Heart left ventricle (tissue), 16 donors: ENCODE data around the gene AKAP6. TPM values are rescaled to one million over a fixed set of nuclear protein-coding genes. Genes with fewer than 3 reads are reported as not detected.
A peak's percentile ranks its signal among the peaks of the same experiment; 100 is the strongest.

Experiments
- ATAC-seq, 4 donors: fragments of 200-7000 bp; cut with Tn5 transposase; one replicate each; pipeline ENCODE4 v1.9.1; 2020 to 2022; ENCODE audit warnings: moderate library complexity in 4 of 4, mild to moderate bottlenecking in 3 of 4, moderate number of reproducible peaks in 1 of 4
- DNase-seq, 5 donors: peaks; one replicate each; pipeline ENCODE4 v3.0.0-alpha.2; 2020
- H3K27ac ChIP-seq, 12 donors: fragments of 200-600 bp; sonication (generic) in 4 of 12; one replicate each; pipeline versions ENCODE4 v1.5.0 to v1.8.0; 2016 to 2022; ENCODE audit warnings: mild to moderate bottlenecking in 2 of 12
- H3K27me3 ChIP-seq, 9 donors: fragments of 200-600 bp; sonication (generic) in 2 of 9; one replicate each; pipeline versions ENCODE4 v1.5.1 to v1.8.0; 2016 to 2022; ENCODE audit warnings: mild to moderate bottlenecking in 3 of 9
- H3K36me3 ChIP-seq, 9 donors: fragments of 200-600 bp; sonication (generic) in 2 of 9; one replicate each; pipeline versions ENCODE4 v1.5.0 to v1.8.0; 2018 to 2022; ENCODE audit warnings: mild to moderate bottlenecking in 2 of 9
- H3K4me1 ChIP-seq, 12 donors: fragments of 200-600 bp; sonication (generic) in 4 of 12; one replicate each; pipeline versions ENCODE4 v1.5.0 to v1.8.0; 2016 to 2022; ENCODE audit warnings: mild to moderate bottlenecking in 3 of 12
- H3K4me3 ChIP-seq, 12 donors: fragments of 200-600 bp; sonication (generic) in 4 of 12; one replicate each; pipeline versions ENCODE4 v1.5.0 to v1.8.0; 2017 to 2022; ENCODE audit warnings: mild to moderate bottlenecking in 9 of 12, moderate library complexity in 4 of 12
- H3K9me3 ChIP-seq, 12 donors: fragments of 200-600 bp; sonication (generic) in 4 of 12; one replicate each; pipeline versions ENCODE4 v1.5.0 to v1.8.0; 2016 to 2022; ENCODE audit warnings: mild to moderate bottlenecking in 1 of 12
- CTCF ChIP-seq, 12 donors: fragments of 200-600 bp; sonication (generic) in 4 of 12; IDR thresholded peaks; one replicate each; pipeline versions ENCODE4 v1.5.0 to v1.8.0; 2018 to 2022; ENCODE audit warnings: antibody characterized with exemption in 12 of 12, mild to moderate bottlenecking in 5 of 12
- POLR2A ChIP-seq, 2 donors: fragments of 450-650 bp; IDR thresholded peaks; one replicate each; pipeline ENCODE4 v1.6.1; 2017; ENCODE audit warnings: antibody characterized with exemption in 2 of 2, mild to moderate bottlenecking in 2 of 2, moderate library complexity in 2 of 2
- WGBS, 4 donors: extraction: QIAGEN DNeasy Blood & Tissue Kit in 2 of 4; methylation state at CpG; one replicate each; pipeline versions ENCODE4 v1.1.5 to v1.1.7; 2013 to 2018; 5-methylcytosine and 5-hydroxymethylcytosine counted together
- intact Hi-C, 10 donors: fragments of 100-400 bp; cut with DNase I; formaldehyde crosslinking; loops; one replicate each; pipeline versions ENCODE4 v1.11.1 to v1.14.2; 2022
- polyA plus RNA-seq, 2 donors: library from polyadenylated mRNA; stranded (reverse); fragments of 200-250 nt; gene quantifications; one replicate each; pipeline ENCODE4 v1.2.3, GENCODE V29; 2013
- total RNA-seq, 9 donors: library from RNA; depleted of rRNA in 2 of 9; stranded (reverse); fragments of >200 nt in 2 of 9; fragmentation: NEBNext Ultra II Directional in 3 of 9; extraction: Animal tissue kit (Norgen Biotek cat#: 25700) in 3 of 9; gene quantifications; one replicate each; pipeline versions ENCODE4 v1.1.0 to v1.2.4, GENCODE V29; 2016 to 2023
- donor health status: ischemic (EF 13 %, LVEDD 7.1; RV severe dilation, severe dysfunction).
- donor health status: healthy with polysubstance abuse.
- donor health status: DM: no; HTN: yes; CAD: no.
- donor health status: DM: no; HTN: no; CAD: no.
- donor health status: ischemic (EF 25% LVEDD 6.9; RV normal size, moderate dysfunction).
- donor health status: ischemic (EF 25% LVEDD 5.7; RV mildly dilated, moderate dysfunction).
- donor health status: healthy.
- donor health status: DM: yes; HTN: yes; CAD: no.
- donor health status: ischemic (EF 35%, LVEDD 5.7; RV mildly dilated, moderate dysfunction).
- donor health status: nonischemic (EF 11% LVEDD 7.7; RV severe dilation, severe dysfunction).
- donor health status: DM: yes; HTN: yes; CAD: no.
- donor health status: PGD.
- donor health status: ischemic (EF 29% LVEDD 5.4; RV normal size, mild dysfunction).
- donor health status: nonischemic (EF 23%, LVEDD 6.1; RV moderate dilation, normal function).

Gene AKAP6
- total and polyA plus RNA-seq, 11 donors = 20.4 to 303 (median 206) TPM

DNA sequence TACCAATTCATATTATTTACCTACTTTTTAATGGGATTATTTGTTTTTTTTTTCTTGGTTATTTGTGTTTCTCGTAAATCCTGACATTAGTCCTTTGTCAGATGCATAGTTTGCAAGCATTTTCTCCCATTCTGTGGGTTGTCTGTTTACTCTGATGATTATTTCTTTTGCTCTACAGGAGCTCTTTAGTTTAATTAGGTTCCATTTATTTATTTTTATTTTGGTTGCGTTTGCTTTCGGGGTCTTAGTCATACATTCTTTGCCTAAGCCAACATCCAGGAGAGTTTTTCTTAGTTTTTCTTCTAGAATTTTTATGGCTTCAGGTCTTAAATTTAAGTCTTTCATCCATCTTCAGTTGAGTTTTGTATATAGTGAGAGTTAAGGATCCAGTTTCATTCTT, 289.9 kb downstream of the AKAP6 start:
- Histone ChIP-seq H3K27ac (no peak overlapping the region), H3K9me3 (no peaks in the 10 kb centered on the region), H3K36me3 (no peaks in the 10 kb centered on the region), H3K4me1 (peaks cover 0 to 27% (median 5%) of the 10 kb centered on the region in 12 donors), H3K4me3 (no peak overlapping the region), H3K27me3 (no peaks in the 10 kb centered on the region)
- no peak for TF ChIP-seq POLR2A (IDR thresholded peaks at IDR 0.05)
- TF ChIP-seq CTCF (IDR thresholded peaks at IDR 0.05) = no peak
- DNase-seq = no peak
- intact Hi-C loops = no loop called here
- 91 to 96% (median 94%) methylated on average over 3 of the region's 3 CpGs for WGBS, 4 donors
- no peak for ATAC-seq

DNA sequence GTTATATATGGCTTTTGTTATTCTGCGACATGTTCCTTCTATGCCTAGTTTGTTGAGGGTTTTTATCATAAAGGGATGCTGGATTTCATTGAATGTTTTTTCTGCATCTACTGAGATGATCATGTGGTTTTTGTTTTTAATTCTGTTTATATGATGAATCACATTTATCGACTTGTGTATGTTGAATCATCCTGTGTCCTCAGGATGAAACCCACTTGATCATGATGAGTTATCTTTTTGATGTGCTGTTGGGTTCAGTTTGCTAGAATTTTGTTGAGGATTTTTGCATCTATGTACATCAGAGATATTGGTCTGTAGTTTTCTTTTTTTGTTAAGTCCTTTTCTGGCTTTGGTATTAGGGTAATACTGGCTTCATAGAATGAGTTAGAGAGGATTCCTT, 291.2 kb downstream of the AKAP6 start:
- intact Hi-C loops = no loop called here
- ATAC-seq = no peak
- no peaks in the 10 kb centered on the region for H3K36me3 ChIP-seq
- no peak for TF ChIP-seq POLR2A (IDR thresholded peaks at IDR 0.05)
- TF ChIP-seq CTCF (IDR thresholded peaks at IDR 0.05) = no peak
- peak overlapping the region in 5 of 12 donors; percentile 23 to 75 (median 42) for H3K27ac ChIP-seq
- H3K27me3 ChIP-seq = no peaks in the 10 kb centered on the region
- peaks cover 0 to 30% (median 5%) of the 10 kb centered on the region in 12 donors for H3K4me1 ChIP-seq
- no peak overlapping the region for H3K4me3 ChIP-seq
- 82 to 90% (median 88%) methylated on average over 2 of the region's 2 CpGs for WGBS, 4 donors
- no peak for DNase-seq
- no peaks in the 10 kb centered on the region for H3K9me3 ChIP-seq

DNA sequence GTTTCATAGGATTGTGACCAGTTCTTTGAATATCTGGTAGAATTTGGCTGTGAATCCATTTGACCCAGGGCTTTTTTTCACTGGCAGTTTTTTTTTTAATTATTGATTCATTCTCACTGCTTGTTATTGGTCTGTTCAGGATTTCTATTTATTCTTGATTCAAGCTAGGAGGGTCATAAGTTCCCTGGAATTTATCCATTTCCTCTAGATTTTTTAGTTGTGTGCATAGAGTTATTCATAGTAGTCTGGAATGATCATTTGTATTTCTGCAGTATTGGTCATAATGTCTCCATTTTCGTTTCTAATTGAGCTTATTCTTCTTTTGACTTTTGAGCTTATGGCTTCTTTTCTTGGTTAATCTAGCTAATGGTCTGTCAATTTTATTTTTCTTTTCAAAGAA, 291.6 kb downstream of the AKAP6 start:
- peaks cover 0 to 30% (median 5%) of the 10 kb centered on the region in 12 donors for H3K4me1 ChIP-seq
- WGBS, 4 donors = 36 to 56% (median 50%) methylated on average over 1 of the region's 1 CpG
- DNase-seq (no peak), ATAC-seq (no peak)
- TF ChIP-seq POLR2A (IDR thresholded peaks at IDR 0.05) = no peak
- TF ChIP-seq CTCF (IDR thresholded peaks at IDR 0.05) = no peak
- intact Hi-C loops = no loop called here
- H3K4me3 ChIP-seq = no peak overlapping the region
- no peaks in the 10 kb centered on the region for H3K9me3 ChIP-seq
- peak overlapping the region in 8 of 12 donors; percentile 16 to 75 (median 53) for H3K27ac ChIP-seq
- H3K36me3 ChIP-seq = no peaks in the 10 kb centered on the region
- no peaks in the 10 kb centered on the region for H3K27me3 ChIP-seq

GRCh38 chr14:32621585-32621984, 292.5 kb downstream of the AKAP6 start:
- Histone ChIP-seq H3K9me3 (no peaks in the 10 kb centered on the region), H3K27ac (peak overlapping the region in 9 of 12 donors; percentile 16 to 75 (median 48)), H3K4me1 (peaks cover 0 to 30% (median 5%) of the 10 kb centered on the region in 12 donors), H3K36me3 (no peaks in the 10 kb centered on the region), H3K27me3 (no peaks in the 10 kb centered on the region), H3K4me3 (no peak overlapping the region)
- ATAC-seq (peak; percentile 48 to 88 (median 84)), DNase-seq (no peak)
- TF ChIP-seq CTCF (IDR thresholded peaks at IDR 0.05) (no peak), POLR2A (IDR thresholded peaks at IDR 0.05) (no peak)
- intact Hi-C loops = no loop called here
- WGBS, 4 donors = 53 to 65% (median 57%) methylated on average over 1 of the region's 1 CpG
